Measurements from ENCODE around the gene PI16.
"Not testable (repeated sequence)": the region's sequence is repeated elsewhere in the genome, so short reads cannot be mapped to it uniquely, and the experiment has no call there.

PI16 gene

DNA sequence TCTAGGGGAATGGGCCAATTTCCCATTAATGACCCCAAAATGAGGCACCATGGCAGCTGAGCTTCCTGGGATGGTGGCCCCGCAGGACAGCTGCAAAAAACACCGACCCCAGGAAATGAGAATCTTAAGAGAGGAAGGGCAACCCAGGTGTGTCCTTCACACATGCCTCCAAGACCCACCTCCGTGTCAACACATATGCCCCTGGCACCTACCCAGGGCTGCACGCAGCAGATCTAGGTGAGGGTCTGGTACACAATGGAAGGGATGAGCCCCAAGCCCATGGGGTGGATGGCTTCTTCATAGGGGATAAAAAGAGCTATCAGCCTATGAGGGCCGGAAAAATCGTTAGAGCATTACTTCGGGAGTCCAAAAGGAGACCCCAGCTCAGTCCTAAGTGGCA, 22.0 kb downstream of the PI16 start:
- DNase-seq: no peak

DNA sequence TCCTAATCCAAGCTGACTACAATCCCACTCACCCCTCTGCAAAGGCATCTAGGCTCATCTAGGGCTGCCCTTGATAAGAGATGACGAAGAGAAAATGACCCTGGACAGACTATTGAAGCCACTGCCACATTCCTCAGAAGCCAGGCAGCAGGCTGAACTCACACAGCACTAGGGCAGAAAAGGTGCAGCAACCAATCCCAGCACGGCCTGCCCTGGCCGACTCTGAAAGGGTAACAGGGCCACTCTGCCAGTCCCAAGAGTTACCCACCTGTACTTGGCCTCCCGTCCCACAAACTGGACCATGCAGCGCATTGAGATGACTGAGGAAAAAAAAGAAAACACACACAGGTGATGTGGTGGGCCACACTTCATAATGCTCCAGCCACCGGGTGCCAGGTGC, 22.4 kb downstream of the PI16 start:
- no peak for DNase-seq

DNA sequence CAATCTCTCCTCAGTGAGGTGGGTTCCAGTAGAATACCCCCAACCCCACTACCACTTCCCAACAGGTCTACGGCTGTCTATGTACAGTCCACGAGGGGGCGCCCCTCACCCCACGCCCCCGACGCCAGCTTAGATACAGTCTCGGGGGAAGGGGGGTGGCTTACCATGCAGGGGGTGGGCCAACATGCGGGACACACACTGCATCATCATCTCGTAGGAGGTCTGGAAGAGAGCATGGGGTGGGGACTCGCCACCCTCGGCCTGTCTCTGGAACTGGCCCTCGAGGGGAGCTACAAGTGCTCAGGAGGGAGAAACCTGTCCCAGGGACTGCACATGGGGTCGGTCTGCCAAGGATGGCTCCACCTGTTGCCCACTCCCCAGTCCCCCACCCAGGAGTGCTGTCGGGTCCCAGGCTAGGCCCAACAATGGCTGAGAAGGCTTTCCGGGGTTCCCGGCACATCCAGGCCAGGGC, 23.0 kb downstream of the PI16 start:
- DNase-seq: no peak

- no peak for DNase-seq
These were observed 24.1 kb downstream of the PI16 start for GRCh38 chr6:36978421-36979346.

DNA sequence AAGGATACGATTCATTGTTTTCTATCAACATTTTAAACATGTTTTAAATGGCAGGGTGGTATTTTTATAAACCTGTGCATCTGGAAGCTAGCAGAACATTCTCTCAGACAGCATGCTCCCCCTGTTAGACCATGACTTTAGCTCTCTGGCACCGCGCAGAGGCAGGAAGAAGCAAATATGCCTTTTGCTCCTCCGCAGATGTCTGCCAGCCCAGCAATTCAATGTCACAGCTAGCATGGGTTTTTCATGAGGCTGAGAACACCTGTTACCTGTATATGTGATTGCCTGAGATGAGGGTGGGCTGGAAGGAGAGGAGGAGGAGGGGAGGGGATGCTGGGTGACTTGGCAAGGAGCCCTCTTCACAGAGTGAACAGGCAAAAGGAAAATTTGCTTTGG, 24.8 kb downstream of the PI16 start:
- no peak for DNase-seq

DNA sequence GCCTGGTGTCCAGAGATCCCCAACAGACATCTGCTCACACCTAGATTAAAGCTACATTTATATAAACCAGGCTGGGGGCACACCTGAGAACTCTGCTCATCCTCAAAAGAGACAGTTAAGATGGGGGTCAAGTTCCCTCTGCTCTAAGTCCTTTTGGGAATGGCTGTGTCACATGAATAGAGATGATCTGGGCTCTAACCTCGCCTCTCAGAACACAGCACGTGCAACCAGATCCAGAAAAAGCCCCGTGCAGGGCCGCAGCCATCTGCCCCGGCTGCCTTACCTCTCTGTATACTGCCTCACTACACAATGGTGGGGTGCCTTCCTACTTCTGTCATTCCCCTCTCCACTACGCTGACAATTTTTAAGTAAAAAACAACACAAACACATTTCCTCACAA, 25.6 kb downstream of the PI16 start:
- DNase-seq: no peak

GRCh38 chr6:36980876-36981619, 26.5 kb downstream of the PI16 start:
- DNase-seq: no peak

DNA sequence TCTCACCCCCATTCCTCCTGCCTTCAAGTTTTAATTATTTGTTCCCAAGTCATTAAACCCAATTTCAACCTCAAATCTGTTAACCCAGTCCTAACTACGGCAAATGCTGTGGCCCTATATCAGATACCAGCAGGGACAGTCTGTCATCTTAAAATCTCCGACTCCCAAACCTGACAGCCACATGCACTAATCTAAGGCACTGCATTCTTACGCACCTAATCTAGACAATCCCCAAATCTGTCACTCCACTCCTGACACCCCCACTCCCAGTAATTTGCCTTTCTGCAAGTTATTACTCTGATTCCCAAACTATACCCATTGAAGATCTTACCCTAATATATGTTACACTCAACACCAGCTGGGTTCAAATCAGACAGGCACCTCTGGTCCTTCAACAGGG, 29.0 kb downstream of the PI16 start:
- DNase-seq: no peak

GRCh38 chr6:36984581-36985416, 30.3 kb downstream of the PI16 start:
- peak; percentile 59 for DNase-seq

DNA sequence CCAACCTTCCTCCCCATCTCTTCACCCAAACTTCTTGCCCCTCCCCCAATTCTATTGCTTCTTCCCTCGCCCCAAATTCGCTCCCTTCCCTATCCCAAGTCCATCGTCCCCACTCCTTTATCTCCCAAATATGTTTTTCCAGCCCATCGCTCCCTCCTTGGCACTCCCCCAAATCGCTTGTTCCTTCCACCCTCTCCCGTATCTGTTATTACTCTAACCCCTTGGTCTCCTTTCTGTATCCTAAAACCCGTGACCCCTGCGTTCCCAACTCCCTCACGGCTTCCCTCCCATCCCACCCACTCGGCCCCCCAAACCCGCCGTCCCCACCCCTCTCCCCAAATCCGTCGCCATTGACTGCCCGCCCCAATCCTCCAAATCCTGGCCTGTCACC, 30.9 kb downstream of the PI16 start:
- no peak for DNase-seq

GRCh38 chr6:36985808-36986703, 31.5 kb downstream of the PI16 start, which contains the start of gene MTCH1:
MTCH1 (minus strand) TSS chr6:36986196; CDS start chr6:36986173, 23 bp downstream.
- peak; percentile 84 for DNase-seq

DNA sequence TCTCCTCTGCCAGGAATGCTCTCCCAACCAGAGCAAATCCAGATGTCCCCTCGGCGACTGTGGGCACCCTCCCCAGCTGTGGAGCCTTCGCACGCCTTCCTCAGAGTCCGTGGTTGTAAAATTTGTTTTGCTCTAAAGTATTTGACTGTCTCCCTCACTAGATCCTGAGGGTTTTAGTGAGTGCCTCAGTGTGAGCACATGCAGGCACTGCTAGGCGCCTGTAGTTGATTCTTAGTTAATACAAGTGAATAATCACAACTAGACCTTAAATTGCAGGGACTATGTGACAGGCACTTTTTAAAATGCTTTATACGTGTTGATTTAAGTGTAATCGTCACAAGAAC, 32.1 kb downstream of the PI16 start:
- DNase-seq: no peak

GRCh38 chr6:36989264-36989663, 34.7 kb downstream of the PI16 start:
- DNase-seq: no peak

DNA sequence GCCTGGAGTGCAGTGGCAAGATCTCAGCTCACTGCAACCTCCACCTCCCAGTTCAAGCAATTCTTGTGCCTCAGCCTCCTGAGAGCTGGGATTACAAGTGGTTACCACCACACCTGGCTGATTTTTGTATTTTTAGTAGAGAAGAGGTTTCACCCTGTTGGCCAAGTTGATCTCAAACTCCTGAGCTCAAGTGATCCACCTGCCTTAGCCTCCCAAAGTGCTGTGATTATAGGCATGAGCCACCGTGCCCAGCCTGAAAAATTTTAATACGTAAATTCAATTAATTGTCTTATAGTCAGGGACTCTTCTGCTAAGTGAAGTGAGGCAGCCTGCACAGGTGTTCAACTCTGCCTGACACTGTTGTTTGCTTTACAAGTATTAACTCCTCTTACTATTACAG, 35.9 kb downstream of the PI16 start:
- not testable (repeated sequence) for DNase-seq

DNA sequence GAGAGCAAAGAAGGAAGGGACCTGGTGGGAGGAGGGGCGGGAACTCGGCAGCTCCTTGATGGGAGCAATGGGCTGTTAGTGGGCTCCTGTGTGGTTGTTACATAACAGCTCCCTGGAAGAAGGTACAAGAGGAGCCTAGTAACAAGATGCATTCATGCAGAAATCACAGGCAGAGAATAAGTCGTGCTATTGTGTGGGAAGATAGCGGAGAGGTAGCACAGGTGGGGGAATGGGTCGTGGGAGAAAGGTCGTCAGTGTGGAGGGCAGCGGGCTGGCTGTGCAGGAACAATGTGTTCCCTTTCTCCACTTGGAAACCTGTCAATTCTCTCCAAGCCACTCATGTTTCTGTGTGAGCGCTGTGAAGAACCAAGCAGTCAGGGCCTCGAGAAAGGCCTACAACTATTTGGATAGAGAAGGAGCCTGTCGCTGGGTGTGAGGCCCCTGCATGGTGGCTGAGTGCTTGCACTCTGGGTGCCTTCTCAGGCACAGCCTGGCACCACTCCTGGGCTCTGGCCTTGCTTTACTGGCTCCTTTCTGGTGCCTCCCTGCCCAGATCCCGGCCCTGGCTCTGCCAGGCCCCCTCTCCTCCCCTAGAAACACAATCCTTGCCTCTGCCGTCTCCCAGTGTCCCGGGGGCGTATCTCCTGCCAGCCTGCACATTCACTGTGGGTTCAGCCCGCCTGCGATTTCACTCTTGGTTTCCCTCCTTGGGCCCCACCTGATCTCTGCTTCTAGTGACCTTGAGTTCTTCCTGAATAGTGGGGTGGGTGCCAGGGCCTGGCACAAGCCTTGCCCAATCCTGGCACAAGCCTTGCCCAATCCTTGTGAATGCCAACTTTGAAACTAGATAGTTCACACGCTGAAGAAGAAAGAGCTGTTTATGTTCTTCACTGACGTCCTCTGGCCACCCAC, 43.5 kb downstream of the PI16 start:
- no peak for DNase-seq

DNA sequence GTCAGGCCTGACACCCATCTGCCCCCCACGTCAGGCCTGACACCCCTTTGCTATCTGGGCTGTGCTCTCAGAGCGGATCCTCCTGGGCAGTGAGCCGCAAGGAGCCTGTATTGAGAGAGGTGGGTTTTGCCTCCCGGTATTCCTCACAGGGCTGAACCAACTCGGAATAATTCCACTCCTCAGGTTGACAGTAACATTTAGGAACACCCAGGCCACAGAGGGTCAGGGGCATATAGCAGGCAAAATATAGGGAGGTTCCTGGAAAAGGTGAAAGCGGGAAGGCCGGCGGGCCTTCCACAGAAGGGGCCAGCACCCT, 44.1 kb downstream of the PI16 start:
- no peak for DNase-seq

DNA sequence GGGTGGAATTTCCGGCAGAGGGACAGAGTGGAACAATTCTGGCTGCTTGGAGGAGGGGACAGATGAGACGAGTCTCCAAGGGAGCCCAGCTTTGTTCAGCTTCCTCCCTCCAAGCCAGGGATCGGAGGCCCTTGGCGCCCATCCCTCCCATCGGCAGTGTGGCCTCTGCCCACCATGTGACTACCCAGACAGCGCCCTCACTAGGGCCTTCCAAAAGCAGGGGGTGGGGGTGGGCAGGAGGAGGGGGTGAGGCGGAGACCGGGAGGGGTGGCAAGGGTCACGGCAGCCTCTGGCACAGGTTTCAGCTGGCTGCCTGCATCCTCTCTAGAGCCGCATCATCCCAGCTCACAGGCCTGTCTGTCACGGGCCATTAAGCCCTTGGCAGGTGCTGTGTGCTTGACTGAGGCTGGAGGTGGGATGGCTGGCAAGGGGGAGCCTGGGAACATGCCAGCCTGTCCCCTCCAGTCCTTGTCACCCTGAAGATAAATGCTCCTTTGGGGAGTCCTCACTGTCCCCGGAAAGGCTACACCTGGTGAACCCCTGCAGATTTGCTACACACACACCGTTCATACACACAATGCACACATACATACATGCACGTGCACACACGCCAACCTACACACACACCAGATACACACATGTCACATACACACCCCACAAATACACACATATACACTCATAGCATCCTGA, 44.7 kb downstream of the PI16 start:
- no peak for DNase-seq

- DNase-seq: no peak
These were observed 45.2 kb downstream of the PI16 start for GRCh38 chr6:36999751-37000125.

GRCh38 chr6:37004044-37004980, 49.8 kb downstream of the PI16 start:
- no peak for DNase-seq
